Islet of Langerhans (tissue), 1 donor: ENCODE data around the gene CYP3A5.
"Not testable (repeated sequence)": the region's sequence is repeated elsewhere in the genome, so short reads cannot be mapped to it uniquely, and the experiment has no call there.

Experiments
- FAIRE-seq: peaks from one replicate; lab custom pipeline; 2011; peaks lifted over from hg19 to GRCh38; lab: Jason Lieb, UNC

Gene CYP3A5

DNA sequence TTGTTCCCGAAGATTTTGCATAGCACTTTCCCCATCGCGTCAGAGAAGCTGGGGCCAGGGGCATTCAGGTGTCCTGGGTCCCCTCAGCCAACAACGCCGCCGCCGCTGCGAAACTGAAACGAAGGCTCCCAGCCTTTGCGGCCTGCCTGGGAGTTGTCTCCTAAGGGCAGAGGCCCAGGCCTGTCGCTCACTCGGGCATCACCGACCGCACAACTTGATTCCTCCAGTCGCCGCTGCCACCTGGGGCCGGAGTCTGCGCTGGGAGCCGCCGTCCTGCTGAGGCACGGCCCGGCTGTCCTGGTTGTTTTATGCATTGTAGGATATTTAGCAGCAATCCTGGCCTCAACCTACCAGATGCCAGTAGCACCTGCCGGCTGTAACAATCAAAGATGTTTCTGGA is 41.1 kb downstream of the CYP3A5 start:
- FAIRE-seq = no peak

DNA sequence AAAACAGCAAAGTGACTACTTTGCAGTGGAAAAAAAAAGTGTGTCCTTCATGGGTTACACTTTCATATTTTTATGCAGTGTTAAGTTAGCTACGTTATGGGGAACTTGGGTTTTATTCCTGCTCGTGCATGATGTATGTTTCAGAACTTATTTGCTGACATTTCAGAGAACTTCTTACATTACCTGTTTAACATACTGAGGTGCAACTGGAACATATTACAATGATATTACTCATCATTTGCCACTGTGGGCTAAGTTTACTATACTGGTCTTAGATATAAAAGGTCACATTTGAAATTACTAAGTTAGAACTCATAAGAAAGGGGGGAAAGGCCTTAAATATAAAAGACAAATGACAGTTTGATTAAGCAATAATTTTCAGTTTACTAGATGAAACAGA is 42.4 kb downstream of the CYP3A5 start:
- FAIRE-seq = not testable (repeated sequence)

DNA sequence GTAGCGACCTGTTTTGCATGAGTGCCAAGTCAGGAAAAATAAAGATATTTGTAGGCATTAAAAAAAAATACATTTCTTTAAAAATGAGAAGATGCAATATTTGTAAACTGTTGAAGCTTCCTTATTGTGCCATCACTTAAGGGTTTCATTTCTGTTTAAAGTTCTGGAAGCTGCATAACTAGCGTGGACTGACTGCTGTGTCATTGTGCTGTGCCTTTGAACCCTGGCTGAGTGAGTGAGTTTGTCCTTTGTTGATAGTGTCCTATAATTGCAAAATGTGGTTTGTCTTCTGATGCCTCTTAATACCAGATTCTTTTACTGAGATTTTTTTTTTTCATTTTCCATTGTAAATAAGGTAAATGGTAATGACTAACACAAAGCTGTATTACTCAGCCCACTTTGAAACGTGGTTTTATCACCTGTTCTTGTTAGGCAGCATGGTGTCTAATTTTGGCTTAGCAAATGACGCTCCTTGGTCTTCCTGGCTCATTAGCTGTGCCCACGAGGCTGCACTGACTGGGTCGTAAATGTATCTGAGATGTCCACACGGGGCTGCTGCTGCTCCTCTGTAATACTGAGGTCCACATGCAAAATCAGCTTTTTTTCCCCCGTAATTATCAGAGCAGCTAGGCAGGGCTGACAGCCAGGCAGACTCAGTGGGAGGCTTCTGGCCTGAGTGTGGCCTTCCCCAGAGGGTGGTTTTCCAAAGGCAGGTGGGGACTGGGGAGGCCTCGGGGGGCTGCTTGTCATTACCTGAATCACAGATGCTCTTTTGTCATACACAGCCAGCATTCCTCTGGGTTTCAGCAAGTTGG is 48.3 kb downstream of the CYP3A5 start:
- peak; percentile 79 for FAIRE-seq

DNA sequence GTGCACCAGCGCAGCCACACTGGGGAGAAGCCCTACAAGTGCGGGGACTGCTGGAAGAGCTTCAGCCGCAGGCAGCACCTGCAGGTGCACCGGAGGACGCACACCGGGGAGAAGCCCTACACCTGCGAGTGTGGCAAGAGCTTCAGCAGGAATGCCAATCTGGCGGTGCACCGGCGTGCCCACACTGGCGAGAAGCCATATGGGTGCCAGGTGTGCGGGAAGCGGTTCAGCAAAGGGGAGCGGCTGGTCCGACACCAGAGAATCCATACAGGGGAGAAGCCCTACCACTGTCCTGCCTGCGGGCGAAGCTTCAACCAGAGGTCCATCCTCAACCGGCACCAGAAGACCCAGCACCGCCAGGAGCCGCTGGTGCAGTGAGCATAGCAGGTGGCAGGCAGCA is 50.2 kb downstream of the CYP3A5 start:
- no peak for FAIRE-seq

DNA sequence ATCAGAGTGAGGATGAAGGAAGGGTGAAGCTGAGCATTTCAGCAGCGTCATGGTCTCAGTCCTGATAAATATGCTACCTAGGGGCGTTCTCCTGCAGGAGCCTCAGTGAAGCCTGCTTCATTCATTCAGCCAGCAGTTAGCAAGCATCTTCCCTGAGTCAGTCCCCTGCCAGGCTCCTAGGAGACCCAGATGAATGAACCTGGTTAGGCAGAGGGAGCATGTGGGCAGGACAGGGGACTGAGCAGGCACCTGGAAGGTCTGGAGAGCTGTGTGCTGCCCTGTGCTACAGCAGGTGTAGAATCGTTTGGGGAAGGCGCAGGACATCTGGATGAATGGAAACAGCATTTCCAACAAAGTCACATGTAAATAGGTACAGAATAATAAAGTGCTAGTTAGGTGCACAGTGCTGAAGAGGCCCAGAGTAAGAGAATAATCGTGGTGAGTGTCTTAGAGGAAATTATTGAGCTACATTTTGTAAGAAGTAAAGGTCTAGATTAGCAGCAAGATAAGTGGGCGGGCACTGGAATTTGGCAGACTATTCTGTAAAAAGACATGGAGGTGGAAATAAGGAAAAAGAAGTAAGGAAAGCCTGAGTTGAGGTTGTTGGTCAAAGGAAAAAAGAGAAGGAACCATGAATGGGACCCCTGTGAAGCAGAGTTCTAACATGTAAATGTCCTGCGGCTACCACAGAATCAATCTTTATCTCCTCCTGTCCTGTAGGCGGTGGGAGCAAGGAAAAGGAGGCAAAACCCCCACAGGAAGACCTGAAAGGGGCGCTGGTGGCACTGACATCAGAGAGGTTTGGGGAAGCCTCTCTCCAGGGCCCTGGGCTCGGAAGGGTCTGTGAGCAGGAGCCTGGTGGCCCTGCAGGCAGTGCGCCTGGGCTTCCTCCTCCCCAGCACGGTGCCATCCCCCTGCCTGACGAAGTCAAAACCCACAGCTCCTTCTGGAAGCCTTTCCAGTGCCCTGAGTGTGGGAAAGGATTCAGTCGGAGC is 51.0 kb downstream of the CYP3A5 start:
- no peak for FAIRE-seq

DNA sequence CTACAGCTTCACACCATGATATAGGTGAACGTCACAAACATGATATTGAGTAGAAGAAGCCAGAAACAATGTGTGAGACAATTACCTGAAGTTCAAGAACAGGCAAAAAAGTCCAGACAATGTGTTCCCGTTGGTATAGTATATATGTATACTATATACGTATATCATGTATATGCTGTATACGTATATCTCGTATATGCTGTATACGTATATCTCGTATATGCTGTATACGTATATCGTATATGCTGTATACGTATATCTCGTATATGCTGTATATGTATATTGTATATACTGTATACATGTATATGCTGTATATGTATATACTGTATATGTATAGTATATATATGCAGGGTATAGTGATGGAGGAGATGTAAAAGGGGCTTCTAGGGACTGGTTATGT is 52.3 kb downstream of the CYP3A5 start:
- peak; percentile 43 for FAIRE-seq

DNA sequence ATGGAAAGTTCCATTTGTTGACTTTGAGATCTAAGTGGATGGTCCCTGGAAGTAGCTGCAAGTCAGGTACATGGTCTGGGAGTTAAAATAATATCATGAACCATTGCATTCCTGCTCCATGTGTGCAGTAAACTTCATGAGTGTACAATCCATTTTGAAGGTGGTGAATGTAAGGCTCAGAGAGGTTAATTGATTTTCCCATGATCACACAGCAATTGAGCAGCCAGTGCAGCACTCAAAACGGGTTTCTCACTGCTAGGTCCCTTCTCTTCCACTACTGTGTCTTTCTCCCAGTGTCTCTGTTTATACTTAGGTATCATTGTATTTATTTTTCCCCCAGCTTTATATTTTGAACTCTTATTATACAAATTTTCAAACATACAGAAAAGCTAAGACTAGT is 53.1 kb downstream of the CYP3A5 start:
- no peak for FAIRE-seq

DNA sequence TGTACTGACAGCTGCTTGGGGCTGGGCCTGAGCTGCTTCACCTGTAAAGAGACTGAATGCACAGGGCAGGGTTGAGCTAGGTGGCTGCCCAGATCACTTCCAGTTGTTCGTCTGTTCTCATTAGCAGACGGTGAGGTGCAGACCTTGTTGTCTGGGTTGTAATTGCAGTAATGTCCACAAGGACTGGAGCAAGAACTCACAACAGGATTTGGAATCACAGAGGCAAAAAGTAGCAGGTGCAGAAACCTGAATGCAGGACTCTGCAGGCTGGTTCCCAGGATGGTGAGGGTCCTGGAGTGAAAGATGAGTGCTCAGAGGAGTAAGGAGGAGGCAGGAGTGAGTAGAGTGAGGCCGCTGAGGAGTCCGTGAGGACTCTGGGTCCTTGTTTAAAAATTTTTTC is 53.8 kb downstream of the CYP3A5 start:
- no peak for FAIRE-seq

DNA sequence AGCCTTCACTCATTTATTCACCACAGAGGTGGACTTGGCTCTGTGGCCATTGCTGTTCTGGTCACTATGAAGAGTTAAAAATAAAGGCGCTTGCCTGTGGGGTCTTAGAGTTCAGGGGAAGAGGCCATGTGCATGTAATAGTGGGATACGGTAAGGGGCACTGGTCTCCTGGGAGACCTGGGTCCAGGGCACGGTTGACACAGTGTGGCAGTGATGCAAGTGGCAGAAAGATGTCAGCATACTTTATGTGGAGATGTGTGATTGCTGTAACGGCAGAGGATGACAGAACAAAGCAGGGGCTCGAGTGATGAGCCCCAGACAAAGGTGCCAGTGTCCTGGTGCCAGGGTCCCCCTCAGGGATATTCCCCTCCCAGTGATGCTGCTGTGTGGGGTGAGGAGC is 54.5 kb downstream of the CYP3A5 start:
- no peak for FAIRE-seq

DNA sequence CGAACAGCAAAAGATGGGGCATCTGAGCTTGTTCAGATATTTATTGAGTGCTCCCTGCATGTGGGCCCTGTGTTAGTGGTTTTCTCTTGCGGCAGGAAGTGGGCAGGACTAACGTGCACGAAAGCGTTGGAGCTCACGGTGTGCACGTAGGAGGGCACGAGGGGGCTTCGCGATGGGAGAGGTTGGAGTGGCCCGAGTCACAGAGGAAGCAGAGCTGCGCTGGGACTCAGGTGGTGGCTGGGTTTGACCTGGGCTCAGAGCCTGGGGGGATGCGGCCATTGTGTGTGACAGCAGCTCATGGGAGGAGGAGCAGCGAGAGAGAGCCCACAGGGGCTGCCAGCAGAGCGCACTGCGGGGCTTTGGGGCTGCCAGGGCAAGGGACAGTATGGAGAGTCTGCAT is 55.3 kb downstream of the CYP3A5 start:
- no peak for FAIRE-seq

DNA sequence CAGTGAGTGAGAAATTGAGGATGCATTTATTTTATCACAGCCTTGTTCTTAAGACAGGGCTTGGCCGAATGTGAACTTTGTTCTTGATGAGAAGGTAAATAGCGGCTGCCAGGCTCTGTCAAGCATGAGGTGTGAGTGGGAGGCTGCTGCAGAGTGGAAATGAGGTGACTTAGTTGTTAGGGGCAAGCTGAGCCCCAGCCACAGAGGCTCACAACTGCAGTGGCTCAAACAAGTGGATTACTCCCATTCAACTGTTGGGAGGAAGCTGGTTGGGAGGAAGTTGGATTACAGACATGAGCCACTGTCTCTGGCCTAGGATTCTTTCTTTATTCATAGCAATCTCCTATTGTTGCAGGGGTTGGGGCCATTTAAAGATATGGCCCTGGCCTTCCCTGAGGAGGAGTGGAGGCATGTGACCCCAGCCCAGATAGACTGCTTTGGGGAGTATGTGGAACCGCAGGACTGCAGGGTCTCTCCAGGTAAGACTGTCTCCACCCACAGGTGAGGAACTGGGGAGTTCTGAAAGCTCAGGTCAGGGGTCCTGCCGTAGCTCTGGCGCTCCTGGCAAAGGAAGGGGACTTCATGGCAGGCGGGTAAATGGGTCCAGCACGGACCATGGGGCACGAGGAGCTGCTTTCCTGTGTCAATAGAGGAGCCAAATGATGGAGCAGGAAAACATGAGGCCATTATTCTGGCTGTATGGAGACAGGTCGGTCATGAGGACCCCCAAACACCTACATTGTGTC is 55.9 kb downstream of the CYP3A5 start:
- FAIRE-seq = no peak

DNA sequence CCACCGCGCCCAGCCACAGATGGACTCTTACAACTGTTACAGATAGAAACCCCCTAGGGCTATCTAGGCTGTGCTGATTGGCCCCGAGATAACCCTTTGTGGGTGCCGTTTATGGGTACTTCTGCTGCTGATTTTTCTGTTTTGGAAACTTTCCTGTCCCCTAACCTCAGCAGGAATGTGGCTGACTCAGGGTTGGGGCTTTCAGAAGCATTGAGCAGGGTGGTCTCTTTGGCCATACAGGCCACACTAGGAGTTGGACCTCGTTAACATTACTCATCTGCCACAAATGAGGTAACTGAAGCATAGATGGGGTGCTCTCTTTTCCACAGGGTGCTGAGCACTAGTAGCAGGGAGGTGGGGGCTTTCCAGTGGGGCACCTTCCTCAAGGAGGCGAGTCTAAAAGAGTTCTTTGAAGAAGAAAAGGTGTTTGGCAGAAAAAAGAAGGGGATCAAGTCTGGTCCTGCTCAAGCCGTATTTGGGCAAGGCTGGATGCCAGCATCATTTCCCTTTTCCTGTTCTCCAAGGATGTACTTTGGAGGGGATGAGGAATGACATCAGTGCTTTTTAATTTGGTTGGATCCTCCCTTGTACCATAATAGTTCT is 56.6 kb downstream of the CYP3A5 start:
- FAIRE-seq = no peak

DNA sequence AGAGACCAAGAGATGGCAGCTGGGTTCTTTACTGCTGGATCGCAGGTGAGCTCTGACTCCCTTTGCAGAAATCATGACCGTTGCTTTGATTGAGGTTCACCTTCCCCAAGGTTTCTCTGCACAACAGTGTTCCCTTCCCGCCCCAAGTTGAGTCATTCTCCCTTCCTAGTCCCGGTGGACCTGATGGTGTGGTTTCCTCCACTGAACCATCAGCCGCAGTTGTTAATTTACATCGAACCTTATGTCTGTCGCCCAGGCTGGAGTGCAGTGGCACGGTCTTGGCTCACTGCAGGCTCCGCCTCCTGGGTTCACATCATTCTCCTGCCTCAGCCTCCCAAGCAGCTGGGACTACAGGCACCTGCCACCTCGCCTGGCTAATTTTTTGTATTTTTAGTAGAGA is 57.2 kb downstream of the CYP3A5 start:
- no peak for FAIRE-seq

DNA sequence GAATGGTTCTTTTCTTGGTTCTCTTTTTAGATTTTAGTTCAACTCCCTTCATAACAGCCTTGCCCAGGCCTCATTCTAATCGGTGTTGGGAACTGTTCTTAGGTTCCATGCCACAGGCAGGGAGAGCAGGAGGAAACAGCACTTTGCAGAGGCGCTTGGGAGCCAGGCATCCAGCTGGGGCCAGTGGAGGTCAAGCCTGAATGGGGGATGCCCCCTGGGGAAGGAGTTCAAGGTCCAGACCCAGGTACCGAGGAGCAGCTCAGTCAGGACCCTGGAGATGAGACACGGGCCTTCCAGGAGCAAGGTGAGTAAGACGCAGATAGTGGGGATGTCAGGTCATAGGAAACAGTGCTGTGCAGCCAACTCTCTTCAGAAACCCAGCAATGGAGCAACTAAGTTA is 58.5 kb downstream of the CYP3A5 start:
- FAIRE-seq = no peak

DNA sequence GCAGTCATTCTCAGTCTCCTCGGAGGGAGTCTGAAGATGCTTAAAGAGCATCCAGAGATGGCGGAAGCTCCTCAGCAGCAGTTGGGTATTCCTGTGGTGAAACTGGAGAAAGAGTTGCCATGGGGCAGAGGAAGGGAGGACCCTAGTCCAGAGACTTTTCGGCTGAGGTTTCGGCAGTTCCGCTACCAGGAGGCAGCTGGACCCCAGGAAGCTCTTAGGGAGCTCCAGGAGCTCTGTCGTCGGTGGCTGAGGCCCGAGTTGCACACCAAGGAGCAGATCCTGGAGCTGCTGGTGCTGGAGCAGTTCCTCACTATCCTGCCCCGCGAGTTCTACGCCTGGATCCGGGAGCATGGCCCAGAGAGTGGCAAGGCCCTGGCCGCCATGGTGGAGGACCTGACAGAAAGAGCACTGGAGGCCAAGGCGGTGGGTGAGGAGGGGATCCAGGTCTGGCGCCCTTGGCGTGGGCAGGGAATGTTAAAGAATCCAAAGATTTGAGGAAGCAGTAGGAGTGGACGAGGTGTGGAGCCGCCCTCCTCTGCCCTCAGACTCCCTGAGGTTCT is 60.1 kb downstream of the CYP3A5 start:
- no peak for FAIRE-seq

DNA sequence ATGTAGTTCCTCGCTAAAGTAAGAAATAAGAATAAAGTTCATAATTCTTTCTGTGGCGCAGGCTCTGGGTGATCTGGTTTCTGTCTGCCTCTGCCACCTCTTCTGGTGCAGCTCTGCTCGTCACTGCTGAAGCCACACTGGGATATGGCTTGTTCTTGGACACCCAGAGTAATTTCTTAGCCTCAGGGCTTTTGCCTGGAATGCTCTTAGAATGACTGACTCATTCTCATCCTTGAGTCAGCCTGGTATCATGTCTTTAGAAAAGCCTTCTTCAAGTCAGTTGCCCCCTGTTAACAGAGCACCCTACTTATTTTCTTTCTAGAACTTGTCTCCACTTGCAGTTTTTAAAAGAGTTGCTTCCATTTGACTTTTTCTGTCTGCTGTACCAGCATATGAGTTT is 61.1 kb downstream of the CYP3A5 start:
- no peak for FAIRE-seq

DNA sequence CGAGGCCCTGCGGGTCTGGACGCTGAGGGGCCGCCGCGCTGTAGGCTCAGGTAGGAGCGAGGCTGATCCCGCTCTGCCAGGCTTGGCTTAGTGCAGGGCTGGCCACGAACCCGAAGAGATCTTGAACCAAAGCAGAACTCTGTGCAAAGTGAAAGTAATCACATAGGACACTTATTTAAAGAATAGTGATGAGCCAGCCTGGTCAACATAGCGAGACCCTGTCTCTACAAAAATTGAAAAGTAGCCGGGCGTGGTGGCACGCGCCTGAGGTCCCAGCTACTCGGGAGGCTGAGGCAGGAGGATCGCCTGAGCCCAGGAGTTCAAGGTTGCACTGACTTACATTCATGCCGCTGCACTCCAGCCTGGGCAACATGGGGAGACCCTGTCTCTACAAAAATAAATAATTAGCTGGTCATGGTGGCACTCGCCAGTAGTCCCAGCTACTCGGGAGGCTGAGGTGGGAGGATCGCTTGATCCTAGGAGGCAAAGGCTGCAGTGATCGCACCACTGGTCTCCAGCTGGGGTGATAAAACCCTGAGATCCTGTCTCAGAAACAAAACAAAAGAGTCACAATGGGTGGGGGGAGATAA is 62.5 kb downstream of the CYP3A5 start:
- FAIRE-seq = no peak

DNA sequence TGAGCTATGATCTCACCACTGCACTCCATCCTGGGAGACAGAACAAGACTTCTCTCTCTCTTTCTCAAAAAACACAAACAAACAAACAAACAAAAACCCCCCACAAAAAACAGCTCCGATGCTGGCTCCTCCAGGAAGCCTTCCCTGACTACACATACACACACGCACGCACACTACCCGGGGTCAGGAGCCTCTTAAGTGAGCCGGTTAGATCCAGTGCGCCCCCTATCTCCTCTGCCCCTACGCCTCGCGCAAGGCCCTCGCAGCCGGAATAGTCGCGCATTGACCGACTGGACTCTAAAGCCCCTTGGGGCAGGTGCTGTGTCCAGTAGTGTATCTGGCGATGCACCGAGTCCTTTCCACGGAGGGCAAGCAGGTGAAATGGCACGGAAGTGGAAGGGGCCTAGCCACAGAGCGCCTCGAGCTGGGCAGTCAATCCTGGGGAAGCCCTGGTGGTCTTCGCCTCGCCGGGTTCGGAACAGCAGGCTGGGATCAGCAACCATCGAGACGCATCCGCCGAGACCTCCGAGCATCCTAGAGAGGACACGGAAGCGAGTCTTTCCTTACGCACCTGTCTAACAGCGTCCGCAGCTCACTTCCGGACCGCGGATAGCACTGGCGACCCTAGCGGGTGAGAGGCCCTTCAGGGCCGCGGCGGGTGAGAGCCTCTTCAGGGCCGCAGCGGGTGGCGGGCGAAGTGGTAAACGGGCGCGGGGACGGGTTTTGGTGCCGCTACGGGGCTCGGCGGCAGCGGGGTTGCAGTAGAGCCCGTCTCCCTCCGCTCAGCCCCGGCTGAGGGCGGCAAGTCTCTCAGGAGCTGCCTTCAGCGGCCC is 63.2 kb downstream of the CYP3A5 start, which contains the start of gene ZSCAN25:
TSS of gene ZSCAN25 (plus strand) at position 588 of the 833 bp plus-strand sequence. CDS start 2,661 bp downstream, outside the sequence.
- peak; percentile 87 for FAIRE-seq

DNA sequence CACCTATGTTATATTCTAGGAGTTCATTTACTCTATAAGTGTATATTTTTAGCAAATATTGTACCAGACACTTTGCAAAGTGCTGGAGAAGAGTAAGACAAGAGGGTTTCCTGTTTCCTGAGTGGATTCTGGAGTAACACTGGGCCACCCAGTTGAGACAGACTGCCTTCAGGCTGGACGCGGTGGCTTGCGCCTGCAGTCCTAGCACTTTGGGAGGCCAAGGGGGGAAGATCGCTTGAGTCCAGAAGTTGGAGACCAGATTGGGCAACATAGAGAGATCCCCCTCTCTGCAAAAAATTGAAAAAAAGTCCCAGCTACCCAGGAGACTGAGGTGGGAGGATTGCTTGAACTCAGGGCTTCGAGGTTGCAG is 63.8 kb downstream of the CYP3A5 start:
- no peak for FAIRE-seq

DNA sequence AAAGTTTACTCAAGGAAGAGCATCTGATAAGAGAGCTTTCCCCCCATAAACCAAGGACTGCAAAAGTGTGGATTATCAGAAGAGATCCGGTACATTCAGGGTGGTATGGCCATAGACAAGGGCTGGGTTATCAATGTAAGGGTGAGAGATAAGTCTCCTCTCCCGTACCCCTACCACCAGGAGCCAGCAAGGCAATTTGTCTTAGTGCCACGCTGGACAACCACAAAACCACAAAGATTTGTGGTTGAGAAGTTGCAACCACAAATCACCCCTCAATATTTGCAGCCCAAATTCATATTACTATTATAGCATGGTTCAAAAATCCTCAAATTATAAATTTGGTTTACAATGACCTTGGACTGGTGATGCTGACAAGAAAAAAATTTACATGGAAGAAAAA is 65.3 kb downstream of the CYP3A5 start:
- FAIRE-seq = no peak
